ENCODE data around the gene FBXL4.

- TF ChIP-seq, protein P1, sequence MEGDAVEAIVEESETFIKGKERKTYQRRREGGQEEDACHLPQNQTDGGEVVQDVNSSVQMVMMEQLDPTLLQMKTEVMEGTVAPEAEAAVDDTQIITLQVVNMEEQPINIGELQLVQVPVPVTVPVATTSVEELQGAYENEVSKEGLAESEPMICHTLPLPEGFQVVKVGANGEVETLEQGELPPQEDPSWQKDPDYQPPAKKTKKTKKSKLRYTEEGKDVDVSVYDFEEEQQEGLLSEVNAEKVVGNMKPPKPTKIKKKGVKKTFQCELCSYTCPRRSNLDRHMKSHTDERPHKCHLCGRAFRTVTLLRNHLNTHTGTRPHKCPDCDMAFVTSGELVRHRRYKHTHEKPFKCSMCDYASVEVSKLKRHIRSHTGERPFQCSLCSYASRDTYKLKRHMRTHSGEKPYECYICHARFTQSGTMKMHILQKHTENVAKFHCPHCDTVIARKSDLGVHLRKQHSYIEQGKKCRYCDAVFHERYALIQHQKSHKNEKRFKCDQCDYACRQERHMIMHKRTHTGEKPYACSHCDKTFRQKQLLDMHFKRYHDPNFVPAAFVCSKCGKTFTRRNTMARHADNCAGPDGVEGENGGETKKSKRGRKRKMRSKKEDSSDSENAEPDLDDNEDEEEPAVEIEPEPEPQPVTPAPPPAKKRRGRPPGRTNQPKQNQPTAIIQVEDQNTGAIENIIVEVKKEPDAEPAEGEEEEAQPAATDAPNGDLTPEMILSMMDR (IDR thresholded peaks at IDR 0.05) = no peak
- no peak for TF ChIP-seq POLR2A (IDR thresholded peaks at IDR 0.05)
These were observed 38.4 kb upstream of the FBXL4 start for GRCh38 chr6:98986071-98986615.
